GM12872 (cell line): ENCODE data around the gene ORAI1.

Experiments
- TF ChIP-seq, protein P1 (sequence below): IDR thresholded peaks from 3 replicates; pipeline ENCODE4 v1.5.1; 2011; ENCODE audit warnings: low read depth, mild to moderate bottlenecking, low read length, moderate library complexity; ENCODE audit not compliant: insufficient read depth

ORAI1 gene

DNA sequence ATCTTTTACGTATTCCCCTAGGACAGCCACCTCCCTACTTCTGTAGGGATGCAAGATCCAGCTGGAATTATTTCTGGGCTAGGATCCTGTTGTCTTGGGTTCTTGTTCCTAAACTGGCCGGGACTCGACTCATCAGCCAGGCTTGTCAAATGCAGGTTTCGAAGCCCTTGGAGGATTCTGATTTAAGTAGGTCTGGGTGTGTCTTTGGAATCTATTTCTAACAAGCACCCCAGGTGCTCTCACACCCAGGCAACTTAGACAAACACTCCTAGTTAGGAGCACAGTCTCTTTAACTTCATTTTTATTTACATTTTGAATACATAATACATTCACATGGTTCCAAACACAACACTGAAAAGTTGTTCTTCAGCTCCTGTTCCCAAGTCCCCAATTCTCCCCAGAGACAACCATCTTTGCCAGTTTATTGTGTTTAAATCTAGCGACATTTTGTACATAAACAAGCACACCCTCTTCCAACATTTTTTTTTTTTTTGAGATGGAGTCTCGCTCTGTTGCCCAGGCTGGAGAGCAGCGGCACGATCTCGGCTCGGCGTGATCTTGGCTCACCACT is 22.2 kb downstream of the ORAI1 start:
- TF ChIP-seq, protein P1, sequence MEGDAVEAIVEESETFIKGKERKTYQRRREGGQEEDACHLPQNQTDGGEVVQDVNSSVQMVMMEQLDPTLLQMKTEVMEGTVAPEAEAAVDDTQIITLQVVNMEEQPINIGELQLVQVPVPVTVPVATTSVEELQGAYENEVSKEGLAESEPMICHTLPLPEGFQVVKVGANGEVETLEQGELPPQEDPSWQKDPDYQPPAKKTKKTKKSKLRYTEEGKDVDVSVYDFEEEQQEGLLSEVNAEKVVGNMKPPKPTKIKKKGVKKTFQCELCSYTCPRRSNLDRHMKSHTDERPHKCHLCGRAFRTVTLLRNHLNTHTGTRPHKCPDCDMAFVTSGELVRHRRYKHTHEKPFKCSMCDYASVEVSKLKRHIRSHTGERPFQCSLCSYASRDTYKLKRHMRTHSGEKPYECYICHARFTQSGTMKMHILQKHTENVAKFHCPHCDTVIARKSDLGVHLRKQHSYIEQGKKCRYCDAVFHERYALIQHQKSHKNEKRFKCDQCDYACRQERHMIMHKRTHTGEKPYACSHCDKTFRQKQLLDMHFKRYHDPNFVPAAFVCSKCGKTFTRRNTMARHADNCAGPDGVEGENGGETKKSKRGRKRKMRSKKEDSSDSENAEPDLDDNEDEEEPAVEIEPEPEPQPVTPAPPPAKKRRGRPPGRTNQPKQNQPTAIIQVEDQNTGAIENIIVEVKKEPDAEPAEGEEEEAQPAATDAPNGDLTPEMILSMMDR, result no peak

DNA sequence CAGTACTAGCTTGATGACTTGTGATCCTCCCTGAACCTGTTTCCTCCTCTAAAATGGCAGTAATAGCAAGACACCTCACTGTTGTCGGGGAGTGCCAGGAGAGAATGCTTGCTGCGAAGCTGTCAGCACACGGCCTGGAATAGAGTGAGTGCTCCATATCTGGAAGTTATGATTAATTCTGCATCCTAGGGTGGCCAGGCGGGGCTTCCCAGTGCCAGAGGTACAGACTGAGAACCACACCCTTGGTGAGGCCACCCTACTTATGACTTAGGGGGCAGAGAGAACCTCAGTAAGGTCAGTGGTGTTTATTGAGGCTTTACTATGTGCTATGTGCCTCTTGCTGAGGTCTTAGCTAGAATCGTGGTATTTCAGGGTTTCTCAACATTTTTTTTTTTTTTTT is 23.0 kb downstream of the ORAI1 start:
- TF ChIP-seq, protein P1, result no peak

DNA sequence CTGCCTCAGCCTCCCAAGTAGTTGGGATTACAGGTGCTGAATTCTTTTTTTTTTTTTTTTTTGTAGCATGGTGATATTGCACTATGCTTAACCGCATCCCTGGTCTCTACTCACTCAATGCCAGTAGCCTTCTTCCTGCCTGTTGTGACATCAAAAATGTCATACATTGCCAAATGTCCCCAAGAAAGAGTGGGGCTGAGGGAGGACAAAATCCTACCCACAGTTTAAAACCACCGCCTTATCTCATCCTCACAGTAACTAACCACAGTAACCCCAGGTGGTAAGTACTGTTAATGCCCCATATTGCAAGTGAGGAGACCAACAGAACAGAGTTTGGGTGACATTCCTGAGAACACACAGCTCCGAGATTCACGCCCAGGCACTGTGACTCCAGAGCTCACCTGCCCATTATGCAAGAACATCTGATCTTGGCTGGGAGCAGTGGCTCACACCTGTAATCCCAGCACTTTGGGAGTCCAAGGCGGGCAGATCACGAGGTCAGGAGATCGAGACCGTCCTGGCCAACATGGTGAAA is 23.6 kb downstream of the ORAI1 start:
- TF ChIP-seq, protein P1, result no peak

GRCh38 chr12:121651320-121651719 is 25.0 kb downstream of the ORAI1 start:
- TF ChIP-seq, protein P1, result no peak

GRCh38 chr12:121652767-121653497 is 26.6 kb downstream of the ORAI1 start:
- TF ChIP-seq, protein P1, result no peak

- TF ChIP-seq, protein P1, result no peak
Observed at GRCh38 chr12:121653999-121654398, 27.7 kb downstream of the ORAI1 start.

DNA sequence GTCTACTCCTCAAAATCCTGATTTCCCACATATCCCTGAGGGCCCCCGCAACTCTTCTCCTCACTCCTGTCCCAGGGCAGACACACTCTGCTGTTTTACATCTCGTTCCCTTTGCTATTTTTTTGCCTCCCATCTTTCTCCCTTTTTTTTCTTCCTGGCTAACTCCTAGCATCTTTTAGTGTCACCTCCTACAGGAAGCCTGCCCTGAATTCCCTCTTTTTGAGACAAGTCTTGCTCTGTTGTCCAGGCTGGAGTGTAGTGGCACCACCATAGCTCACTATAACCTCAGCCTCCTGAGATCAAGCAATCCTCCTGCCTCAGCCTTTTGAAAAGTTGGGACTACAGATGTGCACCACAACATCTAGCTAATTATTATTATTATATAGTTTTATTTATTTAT is 29.8 kb downstream of the ORAI1 start:
- TF ChIP-seq, protein P1, result no peak
